ENCODE results near the gene SIN3A.
"Not testable (repeated sequence)": the region's sequence is repeated elsewhere in the genome, so short reads cannot be mapped to it uniquely, and the experiment has no call there.

The SIN3A gene

DNA sequence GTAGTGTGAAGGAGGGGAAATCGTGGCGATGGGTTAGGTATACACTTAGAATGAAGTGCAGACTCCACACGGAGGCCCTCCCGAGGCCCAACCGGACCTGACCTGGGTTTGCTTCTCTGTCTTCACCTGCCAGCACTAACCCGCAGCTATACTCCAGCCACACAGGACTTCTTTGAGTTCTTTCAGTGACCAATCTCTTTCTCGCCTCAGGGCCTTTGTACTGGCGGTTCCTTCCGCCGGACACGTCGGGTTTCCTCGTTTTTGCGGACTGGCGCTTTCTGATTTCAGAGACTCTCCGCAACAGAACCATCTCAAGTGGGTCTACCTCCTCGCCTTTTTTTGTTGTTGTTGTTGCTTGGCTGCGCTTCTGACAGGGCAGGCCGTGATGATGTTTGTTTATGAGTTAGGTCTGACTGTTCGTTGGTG is 104.7 kb downstream of the SIN3A start, which contains the start of gene NEIL1:
Gene NEIL1, plus strand, starts transcription at position 244 of the 426 bp plus-strand sequence. CDS start 1,867 bp downstream, outside the sequence.
- DNase-seq (ENCODE audit: low read depth) = no peak
- peak within 1 kb of the TSS; percentile 76 for H3K4me3 ChIP-seq (ENCODE audit: low read depth, low read length)

DNA sequence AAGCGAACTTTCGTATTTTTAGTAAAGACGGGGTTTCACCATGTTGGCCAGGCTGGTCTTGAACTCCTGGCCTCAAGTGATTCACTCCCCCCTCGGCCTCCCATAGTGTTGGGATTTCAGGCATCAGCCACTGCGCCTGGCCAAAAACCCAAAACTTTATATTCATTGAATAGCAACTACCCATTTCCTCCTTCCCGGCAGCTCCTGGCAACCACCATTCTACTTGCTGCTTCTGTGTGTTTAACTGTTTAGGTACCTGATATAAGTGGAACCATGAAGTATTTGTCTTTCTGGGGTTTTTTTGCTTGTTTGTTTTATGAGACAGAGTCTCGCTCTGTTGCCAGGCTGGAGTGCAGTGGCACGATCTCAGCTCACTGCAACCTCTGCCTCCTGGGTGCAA is 107.5 kb downstream of the SIN3A start:
- H3K4me3 ChIP-seq (ENCODE audit: low read depth, low read length); DNase-seq (ENCODE audit: low read depth): not testable (repeated sequence)

DNA sequence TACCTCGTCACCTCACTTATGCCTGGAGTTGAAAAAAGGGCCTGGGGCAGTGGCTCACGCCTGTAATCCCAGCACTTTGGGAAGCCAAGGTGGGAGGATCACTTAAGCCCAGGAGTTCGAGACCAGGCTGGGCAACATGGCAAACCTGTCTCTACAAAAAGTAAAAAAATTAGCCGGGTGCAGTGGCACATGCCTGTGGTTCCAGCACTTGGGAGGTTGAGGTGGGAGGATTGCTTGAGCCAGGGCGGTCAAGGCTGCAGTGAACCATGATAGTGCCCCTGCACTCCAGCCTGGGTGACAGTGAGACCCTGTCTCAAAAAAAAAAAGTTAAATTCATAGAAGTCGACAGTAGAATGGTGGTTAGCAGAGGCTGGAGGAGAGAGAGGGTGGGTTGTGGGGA is 109.3 kb downstream of the SIN3A start:
- H3K4me3 ChIP-seq (ENCODE audit: low read depth, low read length) = no peak overlapping the region
- DNase-seq (ENCODE audit: low read depth) = no peak

DNA sequence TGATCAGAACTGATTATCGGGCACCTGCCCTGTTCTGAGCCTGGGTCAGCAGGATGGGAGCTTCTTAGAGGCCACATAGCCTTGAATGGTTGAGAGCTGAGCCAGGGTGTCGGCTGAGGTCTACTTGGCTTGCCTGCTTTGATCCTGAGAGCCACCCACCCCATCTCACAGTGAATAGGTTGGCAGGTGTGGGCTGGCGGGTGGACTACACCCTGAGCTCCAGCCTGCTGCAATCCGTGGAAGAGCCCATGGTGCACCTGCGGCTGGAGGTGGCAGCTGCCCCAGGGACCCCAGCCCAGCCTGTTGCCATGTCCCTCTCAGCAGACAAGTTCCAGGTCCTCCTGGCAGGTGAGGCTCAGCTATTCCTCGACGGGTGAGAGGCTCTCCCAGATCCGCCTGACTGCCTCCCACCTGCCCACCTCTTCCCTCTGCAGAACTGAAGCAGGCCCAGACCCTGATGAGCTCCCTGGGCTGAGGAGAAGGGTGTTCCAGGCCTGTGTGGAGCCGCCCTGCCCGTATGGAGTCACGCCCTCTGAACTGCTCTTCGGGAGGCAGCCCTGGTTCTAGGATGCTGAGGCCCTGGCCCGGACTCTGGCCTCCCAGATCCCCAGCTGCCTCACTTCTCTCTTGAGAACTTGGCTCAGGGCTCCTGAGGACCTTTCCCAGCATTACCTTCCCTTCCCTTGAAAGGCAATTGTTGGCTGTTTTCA is 111.8 kb downstream of the SIN3A start:
- H3K4me3 ChIP-seq (ENCODE audit: low read depth, low read length) = no peak overlapping the region
- DNase-seq (ENCODE audit: low read depth) = no peak

DNA sequence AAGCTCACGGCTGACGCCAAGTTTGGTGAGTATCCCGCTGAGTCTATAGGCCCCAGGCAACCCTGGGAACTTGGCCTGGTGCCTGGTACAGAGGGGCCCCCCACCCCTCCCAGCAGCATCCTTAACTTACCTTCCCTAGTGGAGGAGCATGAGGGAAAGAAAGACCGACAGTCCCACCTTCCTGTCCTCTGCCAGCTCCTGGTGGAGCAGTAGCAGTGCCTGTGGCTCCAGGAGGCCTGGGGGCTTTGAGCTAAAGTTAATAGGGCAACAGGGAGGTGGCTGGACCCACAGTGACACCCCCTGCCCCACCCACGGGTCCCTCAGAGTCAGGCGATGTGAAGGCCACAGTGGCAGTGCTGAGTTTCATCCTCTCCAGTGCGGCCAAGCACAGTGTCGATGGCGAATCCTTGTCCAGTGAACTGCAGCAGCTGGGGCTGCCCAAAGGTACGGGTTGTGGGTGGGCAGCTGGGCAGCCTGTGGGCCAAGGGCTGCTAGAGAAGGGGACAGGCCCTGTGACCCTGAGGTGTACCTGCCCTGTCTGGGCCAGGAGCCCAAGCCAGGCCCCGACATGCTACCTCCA is 112.7 kb downstream of the SIN3A start:
- DNase-seq (ENCODE audit: low read depth) = no peak
- H3K4me3 ChIP-seq (ENCODE audit: low read depth, low read length) = no peak overlapping the region

DNA sequence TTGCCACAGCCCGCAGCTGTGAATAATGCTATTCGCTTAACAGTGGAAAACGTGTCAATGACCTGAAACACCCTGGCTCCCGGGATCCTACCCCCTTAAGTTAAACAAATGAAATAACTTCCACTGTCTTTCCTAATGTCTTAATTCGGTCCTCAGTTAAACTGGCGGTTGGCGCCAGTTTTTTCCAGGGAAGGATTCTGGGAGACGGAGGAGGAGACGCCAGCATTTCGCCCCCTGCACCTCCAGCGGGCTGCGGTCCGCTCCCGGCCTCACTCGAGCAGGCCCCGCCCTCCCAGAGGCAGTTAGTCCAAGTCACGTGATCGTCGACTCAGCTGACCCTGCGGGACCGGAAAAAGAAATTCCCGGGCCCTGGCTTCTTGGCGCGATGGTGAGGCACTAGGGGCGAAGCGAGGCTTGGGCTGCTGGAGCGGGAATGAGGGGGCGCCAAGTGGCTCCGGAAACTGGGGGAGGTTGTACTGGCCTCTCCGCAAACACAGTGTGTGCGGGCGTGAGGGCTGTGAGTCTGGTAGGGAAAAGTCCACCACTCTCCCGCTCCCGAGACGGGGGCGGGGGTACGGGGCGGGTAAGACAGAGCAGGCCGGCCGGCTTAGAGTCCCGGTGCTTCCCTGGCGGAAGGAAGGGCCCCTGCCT is 115.7 kb downstream of the SIN3A start, which contains the start of gene COMMD4:
Gene COMMD4, plus strand, starts transcription at position 359 of the 651 bp plus-strand sequence. Its CDS starts 27 bp downstream, at position 386.
- DNase-seq (ENCODE audit: low read depth) = peak; percentile 87
- peak within 1 kb of the TSS; percentile 79 for H3K4me3 ChIP-seq (ENCODE audit: low read depth, low read length)

DNA sequence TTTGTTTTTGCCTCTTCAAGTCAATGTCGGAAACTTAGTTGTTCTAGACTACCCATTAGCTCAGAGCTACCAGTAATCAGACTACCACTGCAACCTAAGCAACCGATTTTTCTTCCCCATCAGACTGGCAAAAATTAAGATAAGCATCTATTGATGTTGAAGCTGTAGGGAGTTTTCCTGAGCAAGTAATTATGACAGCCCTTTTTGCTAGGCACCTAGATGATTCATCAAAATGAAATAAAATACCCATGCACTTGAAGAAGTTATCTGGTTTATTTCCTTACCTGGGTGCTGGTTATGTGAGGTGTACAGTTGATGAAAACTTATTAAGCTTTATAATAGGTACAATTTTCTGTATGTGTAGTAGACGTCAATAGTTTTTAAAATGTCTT is 116.2 kb downstream of the SIN3A start:
- DNase-seq (ENCODE audit: low read depth) = no peak
- H3K4me3 ChIP-seq (ENCODE audit: low read depth, low read length) = peak overlapping the region; percentile 79

DNA sequence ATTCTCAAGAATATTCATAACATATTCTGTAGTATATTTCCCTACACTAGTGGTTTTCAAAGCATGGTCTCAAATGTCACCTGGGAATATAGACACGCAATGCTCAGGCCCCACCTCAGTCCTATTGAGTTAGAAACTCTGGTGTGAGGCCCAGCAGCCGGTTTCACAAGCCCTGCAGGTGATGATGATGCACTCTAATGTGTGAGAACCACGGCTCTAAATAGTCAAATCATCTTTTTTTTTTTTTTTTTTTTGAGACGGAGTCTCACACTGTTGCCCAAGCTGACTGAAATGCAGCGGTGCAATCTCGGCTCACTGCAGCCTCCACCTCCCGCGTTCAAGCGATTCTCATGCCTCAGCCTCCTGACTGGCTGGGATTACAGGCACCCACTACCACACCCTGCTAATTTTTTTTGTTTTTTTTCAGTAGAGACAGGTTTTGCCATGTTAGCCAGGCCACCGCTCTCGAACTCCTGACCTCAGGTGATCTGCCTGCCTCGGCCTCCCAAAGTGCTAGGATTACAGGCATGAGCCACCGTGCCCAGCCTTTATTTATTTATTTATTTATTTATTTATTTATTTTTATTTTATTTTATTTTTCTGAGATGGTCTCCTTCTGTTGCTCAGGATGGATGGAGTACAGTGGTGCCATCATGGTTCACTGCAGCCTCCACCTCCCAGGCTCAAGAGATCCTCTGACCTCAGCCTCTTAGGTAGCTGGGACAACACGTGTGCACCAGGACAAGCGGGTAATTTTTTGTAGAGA is 117.7 kb downstream of the SIN3A start:
- not testable (repeated sequence) for DNase-seq (ENCODE audit: low read depth); H3K4me3 ChIP-seq (ENCODE audit: low read depth, low read length)

DNA sequence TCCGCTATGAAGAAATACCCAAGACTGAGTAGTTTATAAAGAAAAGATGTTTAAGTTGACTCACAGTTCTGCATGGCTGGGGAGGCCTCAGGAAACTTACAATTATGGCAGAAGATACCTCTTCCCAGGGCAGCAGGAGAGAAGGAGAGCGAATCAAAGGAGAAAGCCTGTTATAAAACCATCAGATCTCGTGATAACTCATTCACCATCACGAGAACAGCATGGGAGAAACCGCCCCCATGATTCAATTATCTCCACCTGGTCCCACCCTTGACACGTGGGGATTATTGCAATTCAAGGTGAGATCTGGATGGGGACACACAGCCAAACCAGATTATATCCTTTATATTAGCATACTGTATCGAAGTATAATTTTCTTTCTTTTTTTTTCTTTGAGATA is 119.4 kb downstream of the SIN3A start:
- H3K4me3 ChIP-seq (ENCODE audit: low read depth, low read length); DNase-seq (ENCODE audit: low read depth): not testable (repeated sequence)

DNA sequence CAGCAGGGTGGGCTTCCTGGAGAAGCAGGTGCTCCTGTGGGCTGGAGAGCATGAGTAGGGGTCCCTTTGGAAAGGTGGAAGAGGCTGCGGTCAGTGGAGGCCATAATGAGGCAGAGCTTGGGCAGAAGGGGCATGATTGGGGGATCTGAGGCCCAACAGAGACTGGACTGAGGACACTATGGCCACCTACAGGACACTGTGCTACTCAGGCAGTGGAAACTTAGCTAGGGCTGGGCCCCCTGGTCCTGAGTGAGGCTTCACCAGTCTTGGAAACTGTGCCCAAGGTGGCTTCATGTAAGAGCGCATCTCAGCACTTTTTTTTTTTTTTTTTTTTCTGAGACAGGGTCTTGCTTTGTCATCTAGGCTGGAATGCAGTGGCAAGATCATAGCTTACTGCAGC is 121.9 kb downstream of the SIN3A start:
- no peak overlapping the region for H3K4me3 ChIP-seq (ENCODE audit: low read depth, low read length)
- DNase-seq (ENCODE audit: low read depth) = no peak

DNA sequence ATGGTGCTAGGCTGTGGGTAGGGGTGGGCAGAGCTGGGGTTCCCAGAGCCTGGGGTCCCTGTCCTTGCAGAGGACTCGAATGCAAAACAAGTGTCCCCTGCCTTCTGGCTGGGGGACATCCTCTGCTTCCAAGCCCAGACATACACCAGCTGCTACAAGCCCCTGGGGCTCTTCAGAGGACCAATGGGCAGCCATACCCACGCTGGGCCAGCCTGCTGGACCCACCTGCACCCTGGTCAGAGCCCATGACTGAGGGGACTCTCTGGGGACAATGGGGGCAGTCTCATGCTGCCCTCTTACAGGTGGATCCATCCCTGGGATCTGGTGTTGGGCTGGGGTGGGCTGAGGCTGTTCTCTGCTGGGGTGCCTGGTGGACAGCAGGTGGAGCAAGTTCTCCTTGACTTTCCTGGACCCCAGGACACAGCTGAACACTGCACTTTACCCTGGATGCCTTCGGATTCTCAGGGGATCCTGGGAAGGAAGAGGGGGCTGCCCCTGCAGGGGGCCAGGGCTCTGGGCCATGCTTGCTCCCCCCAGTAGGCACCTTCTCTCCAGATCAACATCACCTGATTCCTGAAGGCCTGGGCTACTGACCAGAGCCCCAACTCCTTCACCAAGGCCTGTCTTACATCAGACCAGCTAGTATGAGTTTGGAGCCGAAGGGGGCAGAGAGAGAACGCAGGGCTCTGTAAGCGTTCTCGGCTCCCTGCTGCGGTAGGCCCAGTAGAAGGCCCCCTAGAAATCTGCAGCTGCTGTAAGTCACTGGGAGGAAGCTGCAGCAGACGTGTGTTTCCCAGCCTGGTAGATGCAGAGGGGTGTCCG is 122.8 kb downstream of the SIN3A start:
- no peak for DNase-seq (ENCODE audit: low read depth)

DNA sequence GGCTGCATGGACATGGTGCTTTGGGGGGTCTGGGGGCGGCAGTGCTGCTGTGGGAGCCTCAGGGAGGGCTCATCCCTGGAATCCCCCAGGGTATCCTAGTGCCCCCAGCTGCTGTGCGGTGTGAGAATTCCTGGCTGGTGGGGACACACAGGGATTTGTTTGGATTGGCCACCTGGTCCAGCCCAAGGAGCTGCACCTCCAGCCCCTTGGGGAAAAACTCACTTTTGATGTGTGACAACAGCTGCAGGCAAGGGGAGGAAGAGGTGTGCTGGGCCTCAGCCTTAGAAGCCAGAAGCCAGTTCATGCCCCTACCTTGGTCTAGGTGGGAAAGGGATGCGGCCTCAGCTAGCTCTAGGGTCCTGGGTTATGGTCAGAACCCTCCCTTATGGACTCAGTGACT is 124.0 kb downstream of the SIN3A start:
- no peak overlapping the region for H3K4me3 ChIP-seq (ENCODE audit: low read depth, low read length)
- no peak for DNase-seq (ENCODE audit: low read depth)

More for the DNA sequence above, 122.8 kb downstream of the SIN3A start:
- no peak overlapping the region for H3K4me3 ChIP-seq (ENCODE audit: low read depth, low read length)

DNA sequence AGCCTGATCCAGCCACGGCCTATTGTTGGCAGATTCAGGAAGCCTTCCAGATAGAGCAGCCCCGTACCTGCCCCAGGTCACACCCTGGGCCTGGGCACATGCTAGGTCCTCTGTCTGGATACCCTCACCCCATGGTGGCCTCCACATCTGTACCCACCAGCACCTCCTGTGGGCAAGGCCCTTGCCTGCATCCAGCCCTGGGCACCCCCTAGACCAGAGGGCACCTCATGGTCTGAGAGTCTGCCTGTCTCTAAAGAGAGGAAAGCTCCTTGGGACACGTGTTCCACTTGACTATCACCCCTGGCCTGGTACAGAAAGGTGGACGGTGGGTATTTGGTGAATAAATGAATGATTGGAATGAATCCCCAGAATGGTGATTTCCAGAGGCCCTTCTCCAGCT is 124.5 kb downstream of the SIN3A start:
- no peak overlapping the region for H3K4me3 ChIP-seq (ENCODE audit: low read depth, low read length)
- DNase-seq (ENCODE audit: low read depth) = no peak

DNA sequence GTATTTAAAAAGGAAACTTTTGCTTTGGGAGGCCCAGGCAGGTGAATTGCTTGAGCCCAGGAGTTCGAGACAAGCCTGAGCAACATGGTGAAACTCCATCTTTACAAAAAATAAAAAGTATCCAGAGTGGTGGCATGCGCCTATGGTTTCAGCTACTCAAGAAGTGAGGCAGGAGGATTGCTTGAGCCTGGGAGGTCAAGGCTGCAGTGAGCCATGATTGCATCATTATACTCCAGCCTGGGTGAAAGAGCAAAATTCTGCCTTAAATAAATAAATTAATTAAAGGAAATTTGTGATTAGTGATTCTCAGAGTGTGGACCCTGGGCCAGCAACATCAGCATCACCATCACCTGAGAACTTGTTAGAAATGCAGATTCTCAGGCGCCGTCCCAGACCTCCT is 125.6 kb downstream of the SIN3A start:
- no peak for DNase-seq (ENCODE audit: low read depth)
- no peak overlapping the region for H3K4me3 ChIP-seq (ENCODE audit: low read depth, low read length)

DNA sequence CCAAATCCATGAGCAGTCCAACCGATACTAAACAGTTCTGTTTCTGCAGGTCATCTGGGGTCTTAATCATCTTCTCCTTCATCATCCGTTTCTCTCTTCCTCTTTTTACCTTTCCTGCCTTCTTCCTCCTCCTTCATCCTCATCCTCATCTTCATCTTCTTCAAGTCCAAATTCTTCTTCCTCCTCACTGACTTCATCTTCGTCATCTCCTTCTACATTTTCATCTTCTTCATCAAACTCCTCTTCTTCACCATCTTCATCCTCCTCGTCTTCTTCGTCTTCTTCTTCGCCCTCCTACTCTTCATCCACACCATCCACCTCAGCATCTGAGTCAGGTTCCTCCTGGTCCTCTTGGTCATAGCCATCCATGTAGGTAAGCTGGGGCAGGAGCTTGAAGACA is 129.8 kb downstream of the SIN3A start:
- H3K4me3 ChIP-seq (ENCODE audit: low read depth, low read length) = no peak overlapping the region
- no peak for DNase-seq (ENCODE audit: low read depth)

Measured in skeletal muscle cell (primary cell).